ENCODE measurements around the gene RIN3.
A peak's percentile ranks its signal among the peaks of the same experiment; 100 is the strongest.

The RIN3 gene

DNA sequence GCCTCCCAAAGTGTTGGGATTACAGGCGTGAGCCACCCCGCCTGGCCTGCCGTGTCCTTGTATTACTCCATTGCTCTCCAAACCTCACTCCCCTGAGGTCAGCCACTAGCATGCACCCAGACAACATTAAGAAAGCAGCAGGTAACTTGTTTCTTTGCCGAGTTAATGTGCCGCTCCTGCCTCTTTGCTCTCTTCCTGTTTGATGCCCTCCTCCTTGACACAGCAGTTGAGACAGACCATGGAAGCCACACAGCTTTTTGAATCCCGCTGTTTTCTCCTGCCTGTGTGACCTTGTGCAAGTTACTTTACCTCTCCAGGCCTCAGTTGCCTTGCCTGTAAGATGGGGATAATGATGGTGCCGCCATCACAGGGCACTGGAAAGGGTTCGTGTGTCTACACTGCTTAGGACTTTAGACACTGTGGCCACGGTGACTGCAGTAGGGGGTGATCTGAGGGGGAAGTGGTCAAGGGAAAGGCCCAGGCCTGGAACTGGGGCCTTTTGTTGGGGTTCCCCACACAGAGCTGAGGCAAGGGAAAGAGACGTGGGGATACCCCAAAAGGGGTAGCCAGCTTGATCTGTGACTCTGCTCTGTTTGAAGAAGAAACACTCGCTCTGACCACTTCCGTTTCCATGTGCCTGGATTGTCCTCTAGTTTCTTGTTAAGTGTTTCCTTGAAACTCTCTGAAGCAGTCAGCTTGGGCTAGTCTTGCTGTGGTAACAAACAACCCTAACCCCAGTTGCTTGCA is 69.3 kb downstream of the RIN3 start:
- DNase-seq (ENCODE audit: low spot score in 2 of 2), result peak in 1 of 2 donors; percentile 21
- peak; percentile 84 for ATAC-seq (ENCODE audit: low read depth)
- peaks cover 4% of the 10 kb centered on the region for H3K9me3 Mint-ChIP-seq
- H3K36me3 Mint-ChIP-seq, result peaks cover 17% of the 10 kb centered on the region
- H3K4me1 Mint-ChIP-seq, result peaks cover 29% of the 10 kb centered on the region
- no peaks in the 10 kb centered on the region for H3K27me3 Mint-ChIP-seq
- H3K27ac Mint-ChIP-seq, result peak overlapping the region; percentile 92
- H3K4me3 Mint-ChIP-seq, result peak overlapping the region; percentile 19

DNA sequence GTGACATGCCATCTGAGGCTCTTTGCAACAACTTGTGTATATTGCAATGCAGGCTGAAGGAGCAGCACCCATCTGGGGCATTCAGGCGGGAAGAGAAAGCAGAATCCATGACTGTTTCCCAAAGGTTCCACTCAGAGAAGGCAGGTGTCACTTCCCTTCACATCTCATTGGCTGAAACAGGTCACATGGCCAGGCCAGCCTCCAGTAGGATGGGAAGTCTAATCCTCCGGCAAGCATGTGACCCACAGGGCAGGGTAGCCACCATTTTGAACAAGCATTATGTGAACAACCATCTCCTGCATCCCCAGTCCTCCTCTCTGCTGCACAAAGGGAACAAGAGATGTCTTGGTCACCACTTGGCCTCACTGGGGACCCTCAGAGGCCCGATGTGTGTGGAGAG is 70.6 kb downstream of the RIN3 start:
- no peak overlapping the region for H3K4me3 Mint-ChIP-seq

DNA sequence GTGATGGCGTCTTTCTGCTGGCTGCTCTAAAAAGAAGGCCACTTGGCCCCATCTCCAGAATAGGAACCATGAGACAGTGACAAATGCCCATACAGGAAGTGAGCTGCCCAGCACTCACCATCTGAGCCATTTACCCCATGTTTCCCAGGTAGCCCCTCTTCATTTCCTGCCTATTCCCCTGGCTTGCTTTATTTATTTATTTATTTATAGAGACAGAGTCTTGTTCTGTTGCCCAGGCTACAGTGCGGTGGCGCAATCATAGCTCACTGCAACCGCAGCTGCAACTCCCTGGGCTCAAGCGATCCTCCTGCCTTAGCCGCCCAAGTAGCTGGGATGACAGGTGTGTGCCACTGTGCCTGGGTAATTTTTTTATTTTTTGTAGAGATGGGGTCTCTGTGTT is 71.2 kb downstream of the RIN3 start:
- DNase-seq (ENCODE audit: low spot score in 2 of 2) (no peak), ATAC-seq (ENCODE audit: low read depth) (no peak)
- H3K9me3 Mint-ChIP-seq, result peaks cover 4% of the 10 kb centered on the region
- no peaks in the 10 kb centered on the region for H3K27me3 Mint-ChIP-seq
- peaks cover 11% of the 10 kb centered on the region for H3K36me3 Mint-ChIP-seq
- H3K4me3 Mint-ChIP-seq, result no peak overlapping the region
- H3K4me1 Mint-ChIP-seq, result peaks cover 36% of the 10 kb centered on the region
- H3K27ac Mint-ChIP-seq, result no peak overlapping the region

More for the DNA sequence above, 70.6 kb downstream of the RIN3 start:
- no peak overlapping the region for H3K27ac Mint-ChIP-seq
- H3K27me3 Mint-ChIP-seq, result no peaks in the 10 kb centered on the region
- DNase-seq (ENCODE audit: low spot score in 2 of 2) (no peak), ATAC-seq (ENCODE audit: low read depth) (no peak)
- peaks cover 32% of the 10 kb centered on the region for H3K4me1 Mint-ChIP-seq
- H3K9me3 Mint-ChIP-seq, result peaks cover 4% of the 10 kb centered on the region
- peaks cover 15% of the 10 kb centered on the region for H3K36me3 Mint-ChIP-seq

DNA sequence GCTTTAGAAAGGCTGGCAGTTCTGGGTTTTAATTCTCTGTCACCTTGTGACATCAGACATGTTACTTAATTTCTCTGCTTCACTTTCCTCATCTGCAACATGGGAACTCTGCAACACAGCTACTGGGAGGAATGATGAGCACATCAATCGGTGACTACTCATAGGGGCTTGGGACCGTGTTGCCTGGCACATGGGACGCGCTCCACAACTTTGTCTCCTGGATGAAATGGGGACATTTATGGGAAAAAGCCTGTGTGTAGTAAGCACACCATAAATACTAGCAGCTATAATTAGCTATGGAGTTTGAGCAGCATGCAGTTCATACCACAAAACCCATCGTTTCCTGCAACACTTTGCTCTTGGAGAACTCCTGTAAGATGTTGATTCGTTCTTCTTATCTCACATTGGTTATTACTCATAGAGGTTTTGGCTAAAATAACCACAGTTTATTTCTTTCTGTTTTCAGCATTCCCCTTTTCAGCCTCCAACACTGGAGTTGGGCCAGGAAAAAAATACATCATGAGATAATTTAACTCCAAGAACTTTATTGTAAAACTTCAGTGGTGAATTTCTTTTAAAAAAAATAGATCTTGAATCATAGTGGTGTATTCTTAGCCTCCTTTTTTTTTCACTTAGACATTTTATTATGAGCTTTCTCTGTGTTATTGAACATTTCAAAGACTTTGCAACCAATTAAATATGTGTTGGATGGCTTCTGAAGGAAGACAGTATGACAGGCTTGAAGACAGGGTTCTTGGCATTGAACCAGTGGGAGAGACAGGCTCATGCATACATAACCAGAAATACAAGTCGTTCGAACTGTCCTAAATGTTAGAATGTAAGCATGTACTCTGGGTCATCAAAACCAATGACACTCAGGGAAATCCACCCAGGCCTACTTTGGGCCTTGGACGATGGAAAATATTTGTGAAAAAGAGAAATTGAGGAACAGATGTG is 72.7 kb downstream of the RIN3 start:
- H3K36me3 Mint-ChIP-seq, result peaks cover 10% of the 10 kb centered on the region

GRCh38 chr14:92586963-92587699 is 73.5 kb downstream of the RIN3 start:
- DNase-seq (ENCODE audit: low spot score in 2 of 2), result no peak
- no peak overlapping the region for H3K4me3 Mint-ChIP-seq
- ATAC-seq (ENCODE audit: low read depth), result no peak
- H3K27ac Mint-ChIP-seq, result peak overlapping the region; percentile 8
- H3K27me3 Mint-ChIP-seq, result no peaks in the 10 kb centered on the region
- H3K4me1 Mint-ChIP-seq, result peaks cover 40% of the 10 kb centered on the region
- peaks cover 6% of the 10 kb centered on the region for H3K9me3 Mint-ChIP-seq
- H3K36me3 Mint-ChIP-seq, result peaks cover 12% of the 10 kb centered on the region

More for the DNA sequence above, 72.7 kb downstream of the RIN3 start:
- peak overlapping the region; percentile 8 for H3K27ac Mint-ChIP-seq
- ATAC-seq (ENCODE audit: low read depth) (no peak), DNase-seq (ENCODE audit: low spot score in 2 of 2) (no peak)
- H3K9me3 Mint-ChIP-seq, result peaks cover 6% of the 10 kb centered on the region
- peaks cover 41% of the 10 kb centered on the region for H3K4me1 Mint-ChIP-seq
- no peak overlapping the region for H3K4me3 Mint-ChIP-seq
- H3K27me3 Mint-ChIP-seq, result no peaks in the 10 kb centered on the region

DNA sequence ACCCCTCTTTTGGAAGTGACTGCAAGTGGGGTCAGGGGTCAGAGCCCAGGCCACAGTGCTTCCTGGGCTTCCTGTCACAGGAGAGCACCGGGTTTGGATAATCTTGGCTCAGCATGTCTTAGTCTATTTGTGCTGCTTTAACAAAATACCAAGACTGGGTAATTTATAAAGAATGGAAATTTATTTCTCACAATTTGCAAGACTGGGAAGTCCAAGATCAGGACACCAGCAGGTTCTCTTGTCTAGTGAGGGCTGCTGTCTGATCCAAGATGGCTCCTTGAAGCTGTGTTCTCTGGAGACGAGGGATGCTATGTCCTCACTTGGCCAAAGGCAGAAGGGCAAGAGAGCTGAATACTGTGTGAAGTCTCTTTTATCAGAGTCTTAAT is 74.1 kb downstream of the RIN3 start:
- no peak overlapping the region for H3K4me3 Mint-ChIP-seq
- H3K36me3 Mint-ChIP-seq, result peaks cover 12% of the 10 kb centered on the region
- H3K27ac Mint-ChIP-seq, result no peak overlapping the region
- ATAC-seq (ENCODE audit: low read depth) (no peak), DNase-seq (ENCODE audit: low spot score in 2 of 2) (no peak)
- peaks cover 38% of the 10 kb centered on the region for H3K4me1 Mint-ChIP-seq
- H3K9me3 Mint-ChIP-seq, result peaks cover 4% of the 10 kb centered on the region
- no peaks in the 10 kb centered on the region for H3K27me3 Mint-ChIP-seq

- peak in 1 of 2 donors; percentile 31 for DNase-seq (ENCODE audit: low spot score in 2 of 2)
- no peak overlapping the region for H3K4me3 Mint-ChIP-seq
Observed at GRCh38 chr14:92589213-92589852, 75.8 kb downstream of the RIN3 start.

DNA sequence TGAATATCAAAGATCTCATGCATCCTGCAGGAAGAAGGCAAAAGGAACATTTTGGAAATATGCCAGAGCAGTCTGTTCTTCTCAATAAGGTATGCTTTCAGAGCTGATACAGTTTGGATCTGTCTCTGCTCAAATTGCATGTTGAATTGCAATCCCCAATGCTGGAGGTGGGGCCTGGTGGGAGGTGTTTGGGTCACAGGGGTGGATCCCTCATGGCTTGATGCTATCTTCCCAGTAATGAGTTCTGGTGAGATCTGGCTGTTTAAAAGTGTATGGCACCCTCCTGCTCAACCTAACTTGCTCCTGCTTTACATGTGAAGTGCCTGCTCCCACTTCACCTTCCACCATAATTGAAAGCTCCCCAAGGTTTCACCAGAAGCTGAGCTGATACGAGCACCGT is 76.6 kb downstream of the RIN3 start:
- ATAC-seq (ENCODE audit: low read depth) (no peak), DNase-seq (ENCODE audit: low spot score in 2 of 2) (no peak)
- H3K4me3 Mint-ChIP-seq, result no peak overlapping the region
- H3K27me3 Mint-ChIP-seq, result no peaks in the 10 kb centered on the region
- peak overlapping the region; percentile 2 for H3K27ac Mint-ChIP-seq
- H3K36me3 Mint-ChIP-seq, result peaks cover 7% of the 10 kb centered on the region
- H3K9me3 Mint-ChIP-seq, result peaks cover 1% of the 10 kb centered on the region
- H3K4me1 Mint-ChIP-seq, result peaks cover 37% of the 10 kb centered on the region

More at GRCh38 chr14:92589213-92589852, 75.8 kb downstream of the RIN3 start:
- ATAC-seq (ENCODE audit: low read depth), result peak; percentile 85
- H3K36me3 Mint-ChIP-seq, result peaks cover 6% of the 10 kb centered on the region
- H3K4me1 Mint-ChIP-seq, result peaks cover 34% of the 10 kb centered on the region
- H3K27ac Mint-ChIP-seq, result no peak overlapping the region
- H3K9me3 Mint-ChIP-seq, result peaks cover 1% of the 10 kb centered on the region
- H3K27me3 Mint-ChIP-seq, result no peaks in the 10 kb centered on the region

GRCh38 chr14:92590941-92591340 is 77.4 kb downstream of the RIN3 start:
- Mint-ChIP-seq H3K9me3 (peaks cover 1% of the 10 kb centered on the region), H3K4me1 (peaks cover 30% of the 10 kb centered on the region), H3K4me3 (peak overlapping the region; percentile 13), H3K27ac (peak overlapping the region; percentile 2), H3K36me3 (peaks cover 5% of the 10 kb centered on the region), H3K27me3 (no peaks in the 10 kb centered on the region)
- ATAC-seq (ENCODE audit: low read depth) (no peak), DNase-seq (ENCODE audit: low spot score in 2 of 2) (no peak)

DNA sequence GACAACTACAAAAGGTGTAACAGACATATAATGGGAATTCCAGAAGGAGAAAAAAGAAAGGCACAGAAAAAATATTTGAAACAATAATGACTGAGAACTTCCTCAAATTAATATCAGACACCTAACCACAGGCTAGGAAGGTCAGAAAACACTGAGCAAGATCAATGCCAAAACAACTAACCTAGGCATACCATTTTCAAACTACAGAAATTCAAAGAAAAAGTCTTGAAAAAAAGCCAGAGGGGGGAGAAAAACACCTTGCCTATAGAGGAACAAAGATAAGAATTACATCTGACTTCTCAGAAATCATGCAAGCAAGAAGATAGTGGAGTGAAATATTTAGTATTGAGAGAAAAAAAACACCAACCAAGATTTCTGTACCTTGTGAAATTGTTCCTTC is 77.8 kb downstream of the RIN3 start:
- H3K4me3 Mint-ChIP-seq, result peak overlapping the region; percentile 13
- peaks cover 1% of the 10 kb centered on the region for H3K9me3 Mint-ChIP-seq
- peaks cover 27% of the 10 kb centered on the region for H3K4me1 Mint-ChIP-seq
- ATAC-seq (ENCODE audit: low read depth), result no peak
- H3K27me3 Mint-ChIP-seq, result no peaks in the 10 kb centered on the region
- H3K27ac Mint-ChIP-seq, result peak overlapping the region; percentile 2
- DNase-seq (ENCODE audit: low spot score in 2 of 2), result no peak
- H3K36me3 Mint-ChIP-seq, result peaks cover 5% of the 10 kb centered on the region

GRCh38 chr14:92595267-92595666 is 81.7 kb downstream of the RIN3 start:
- Mint-ChIP-seq H3K4me3 (no peak overlapping the region), H3K27me3 (no peaks in the 10 kb centered on the region), H3K27ac (no peak overlapping the region), H3K9me3 (peaks cover 1% of the 10 kb centered on the region), H3K36me3 (peaks cover 5% of the 10 kb centered on the region), H3K4me1 (peaks cover 20% of the 10 kb centered on the region)
- DNase-seq (ENCODE audit: low spot score in 2 of 2) (no peak), ATAC-seq (ENCODE audit: low read depth) (no peak)

DNA sequence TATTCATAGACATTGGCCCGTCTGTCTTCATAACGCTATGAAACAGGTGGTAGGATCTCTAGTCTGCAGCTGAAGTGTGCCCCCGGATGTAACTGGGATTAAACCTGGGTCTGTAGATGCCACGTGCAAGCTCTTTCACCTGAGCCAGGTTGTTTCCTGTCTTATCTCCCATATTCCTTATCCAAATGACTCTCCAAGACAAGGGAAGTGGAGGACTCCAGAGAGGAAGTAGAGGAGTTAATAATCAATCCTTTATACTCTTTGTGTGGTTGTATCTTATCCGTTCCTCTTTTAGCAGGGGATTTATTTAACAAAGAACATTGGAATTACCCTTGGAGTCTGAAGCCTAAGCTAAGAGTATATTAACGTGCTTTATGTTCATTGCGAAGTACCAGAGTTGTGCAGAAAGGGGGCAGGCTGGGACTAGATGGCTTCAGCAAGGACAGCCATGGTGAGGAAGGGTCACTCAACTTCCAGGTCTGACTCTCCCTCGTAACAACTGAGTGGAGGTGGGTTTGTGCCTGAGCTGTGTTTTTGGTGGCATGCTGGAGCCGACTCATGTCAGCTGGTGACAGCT is 82.8 kb downstream of the RIN3 start:
- ATAC-seq (ENCODE audit: low read depth), result no peak
- no peak overlapping the region for H3K27ac Mint-ChIP-seq
- H3K4me1 Mint-ChIP-seq, result peaks cover 11% of the 10 kb centered on the region

More for the DNA sequence above, 82.8 kb downstream of the RIN3 start:
- DNase-seq (ENCODE audit: low spot score in 2 of 2), result no peak
- Mint-ChIP-seq H3K4me3 (no peak overlapping the region), H3K36me3 (peaks cover 2% of the 10 kb centered on the region), H3K27me3 (no peaks in the 10 kb centered on the region), H3K9me3 (no peaks in the 10 kb centered on the region)
